ENCODE measurements around the gene EPN2. TPM values are rescaled to one million over a fixed set of nuclear protein-coding genes. Genes with fewer than 3 reads are reported as not detected.
A peak's percentile ranks its signal among the peaks of the same experiment; 100 is the strongest.

The EPN2 gene
- total RNA-seq, 1 experiment from 2014 or later, result 57.8 TPM

DNA sequence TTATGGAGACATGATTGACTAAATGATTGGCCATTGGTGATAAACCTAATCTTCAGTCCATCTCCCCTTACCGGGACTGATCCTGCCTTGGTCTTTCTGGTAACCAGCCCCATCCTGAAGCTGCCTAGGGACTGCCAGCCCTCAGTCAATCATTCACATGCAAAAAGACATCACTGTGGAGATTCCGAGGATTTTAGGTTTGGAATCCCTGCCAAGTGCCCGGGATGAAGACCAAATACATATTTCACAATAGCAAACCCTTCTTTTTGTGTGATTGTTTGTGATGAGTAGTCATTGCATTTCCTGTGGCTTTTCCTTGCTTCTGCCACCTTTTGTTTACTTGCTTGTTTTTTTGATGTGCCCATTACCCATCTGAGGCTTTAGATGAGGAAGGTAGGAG lies 44.0 kb downstream of the EPN2 start:
- H2BK20ac ChIP-seq (ENCODE audit: low read depth, low read length, poor library complexity, severe bottlenecking), result no peak overlapping the region
- H3T11ph ChIP-seq (ENCODE audit: low read length), result no peak overlapping the region
- no peak overlapping the region for H4K8ac ChIP-seq (replicated peaks; ENCODE audit: insufficient read length, low read depth, low read length)
- H3K9ac ChIP-seq (ENCODE audit: extremely low read depth, insufficient read length, low read length), result no peak overlapping the region
- H3K27me3 ChIP-seq (ENCODE audit: insufficient read depth, low read length), result no peaks in the 10 kb centered on the region
- no peak overlapping the region for H2AFZ ChIP-seq (ENCODE audit: low read length)
- H2BK120ac ChIP-seq (ENCODE audit: low read depth, low read length, poor library complexity, severe bottlenecking), result no peak overlapping the region
- H3K14ac ChIP-seq (ENCODE audit: insufficient read depth, low read length), result no peak overlapping the region
- no peaks in the 10 kb centered on the region for H3K23me2 ChIP-seq (ENCODE audit: insufficient read length, low read depth, low read length, poor library complexity, severe bottlenecking)
- no peak overlapping the region for H3K18ac ChIP-seq (ENCODE audit: insufficient read length, low read depth, low read length)
- peaks cover 7% of the 10 kb centered on the region for H3K4me1 ChIP-seq (ENCODE audit: insufficient read depth, low read length)
- no peaks in the 10 kb centered on the region for H3K9me3 Mint-ChIP-seq
- H3K9me3 ChIP-seq (ENCODE audit: control insufficient read depth, low read depth, low read length), result no peaks in the 10 kb centered on the region
- no peaks in the 10 kb centered on the region for H3K27me3 Mint-ChIP-seq (ENCODE audit: low read depth)
- H4K5ac ChIP-seq (ENCODE audit: insufficient read length, low read depth, low read length), result no peak overlapping the region
- peak overlapping the region in 1 of 3 experiments; percentile 25; a peak in 2 of 7 replicates for H3K27ac Mint-ChIP-seq
- H3K4me1 Mint-ChIP-seq, result peaks cover 36 to 38% of the 10 kb centered on the region in 2 experiments
- no peak overlapping the region for H3K4me3 Mint-ChIP-seq
- no peak overlapping the region for H2AK5ac ChIP-seq (ENCODE audit: insufficient read length, low read length)
- H3K4ac ChIP-seq (ENCODE audit: low read depth, low read length), result no peak overlapping the region
- no peak overlapping the region for H3K27ac ChIP-seq (ENCODE audit: insufficient read length, low read depth, low read length)
- H4K91ac ChIP-seq (ENCODE audit: insufficient read length, low read depth, low read length), result no peak overlapping the region
- no peak overlapping the region for H3K4me2 ChIP-seq (ENCODE audit: insufficient read depth, insufficient read length, low read length)
- H2BK15ac ChIP-seq (ENCODE audit: low read depth, low read length), result no peak overlapping the region
- H3K79me1 ChIP-seq (ENCODE audit: insufficient read depth, low read depth, low read length, poor library complexity, severe bottlenecking), result peaks cover 2% of the 10 kb centered on the region
- H3K56ac ChIP-seq (ENCODE audit: insufficient read length, low read depth, low read length), result no peak overlapping the region
- no CpG with 5 or more reads among the region's 3 CpGs for WGBS (ENCODE audit: extremely low coverage, insufficient read length, low lambda C conversion rate)
- TF ChIP-seq, protein P1, sequence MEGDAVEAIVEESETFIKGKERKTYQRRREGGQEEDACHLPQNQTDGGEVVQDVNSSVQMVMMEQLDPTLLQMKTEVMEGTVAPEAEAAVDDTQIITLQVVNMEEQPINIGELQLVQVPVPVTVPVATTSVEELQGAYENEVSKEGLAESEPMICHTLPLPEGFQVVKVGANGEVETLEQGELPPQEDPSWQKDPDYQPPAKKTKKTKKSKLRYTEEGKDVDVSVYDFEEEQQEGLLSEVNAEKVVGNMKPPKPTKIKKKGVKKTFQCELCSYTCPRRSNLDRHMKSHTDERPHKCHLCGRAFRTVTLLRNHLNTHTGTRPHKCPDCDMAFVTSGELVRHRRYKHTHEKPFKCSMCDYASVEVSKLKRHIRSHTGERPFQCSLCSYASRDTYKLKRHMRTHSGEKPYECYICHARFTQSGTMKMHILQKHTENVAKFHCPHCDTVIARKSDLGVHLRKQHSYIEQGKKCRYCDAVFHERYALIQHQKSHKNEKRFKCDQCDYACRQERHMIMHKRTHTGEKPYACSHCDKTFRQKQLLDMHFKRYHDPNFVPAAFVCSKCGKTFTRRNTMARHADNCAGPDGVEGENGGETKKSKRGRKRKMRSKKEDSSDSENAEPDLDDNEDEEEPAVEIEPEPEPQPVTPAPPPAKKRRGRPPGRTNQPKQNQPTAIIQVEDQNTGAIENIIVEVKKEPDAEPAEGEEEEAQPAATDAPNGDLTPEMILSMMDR (conservative IDR thresholded peaks at IDR 0.05), result no peak
- no peaks in the 10 kb centered on the region for H4K20me1 ChIP-seq (ENCODE audit: control insufficient read depth, insufficient read depth, insufficient read length)
- H2BK5ac ChIP-seq (ENCODE audit: insufficient read length, low read length), result no peak overlapping the region
- H3K36me3 Mint-ChIP-seq (ENCODE audit: insufficient read depth in 1 of 3, low read depth in 3 of 3), result peaks cover 15 to 27% (median 26%) of the 10 kb centered on the region in 3 experiments; a peak in 6 of 7 replicates
- H3K23ac ChIP-seq (ENCODE audit: insufficient read length, low read depth, low read length), result no peak overlapping the region
- DNase-seq, result no peak
- H3K79me2 ChIP-seq (ENCODE audit: insufficient read depth, low read length), result 0 out of 2 replicates have a peak, but pooled peaks cover 3% of the 10 kb centered on the region
- no peak overlapping the region for H2BK12ac ChIP-seq (ENCODE audit: insufficient read length, low read depth, low read length)

Measured in H9 (cell line).